ENCODE results near the gene ADGRA1.
A peak's percentile ranks its signal among the peaks of the same experiment; 100 is the strongest.

The ADGRA1 gene

DNA sequence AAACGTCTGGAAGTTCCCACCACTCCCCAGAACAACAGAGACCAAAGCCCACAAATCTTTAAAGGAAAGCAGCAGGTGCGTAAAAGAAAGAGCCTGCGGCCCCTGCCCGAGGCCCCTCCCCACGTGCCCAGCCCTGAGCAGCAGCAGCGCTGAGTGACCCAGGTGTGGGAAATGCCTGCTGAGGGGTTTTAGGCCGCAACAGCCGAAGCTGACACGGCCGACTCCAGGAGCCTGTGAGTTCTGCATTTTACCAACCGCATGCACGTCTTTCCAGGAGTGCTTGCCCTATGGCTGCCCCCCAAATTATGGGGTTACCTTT lies 70.7 kb downstream of the ADGRA1 start:
- CTCF ChIA-PET: interaction anchor here (1.6 kb wide), 1 partner anchor 15 kb away, joined by 5 read pairs; no protein-coding TSS in a partner anchor
- no peak overlapping the region for H3K4me3 ChIP-seq (ENCODE audit: low read depth, low read length)
- POLR2A ChIA-PET: no interaction called here
- no peak overlapping the region for H3K27ac ChIP-seq (ENCODE audit: extremely low read depth, low read depth, low read length)
- H3K36me3 ChIP-seq (ENCODE audit: control insufficient read depth in 2 of 2, insufficient read depth in 1 of 2, low read length in 2 of 2): peaks cover 0 to 13% of the 10 kb centered on the region in 2 experiments; a peak in 1 of 3 replicates
- peaks cover 5% of the 10 kb centered on the region for H3K4me1 ChIP-seq (ENCODE audit: control insufficient read depth, insufficient read depth, low read length)
- TF ChIP-seq ZNF626 (tag by site-specific recombination; IDR thresholded peaks at IDR 0.05) (no peak), ZNF16 (tag by site-specific recombination; IDR thresholded peaks at IDR 0.05; ENCODE audit: low read depth) (no peak), ZNF274 (IDR thresholded peaks at IDR 0.05; ENCODE audit: low read length) (no peak), ZNF274 (tag by site-specific recombination; IDR thresholded peaks at IDR 0.05; ENCODE audit: borderline replicate concordance) (no peak), ZNF707 (tag by site-specific recombination; IDR thresholded peaks at IDR 0.05) (no peak), ZNF2 (tag by site-specific recombination; IDR thresholded peaks at IDR 0.05) (no peak), ZNF610 (tag by site-specific recombination; IDR thresholded peaks at IDR 0.05; ENCODE audit: borderline replicate concordance) (no peak), HOXC10 (CRISPR knock-in tag; IDR thresholded peaks at IDR 0.05) (no peak), EGR2 (tag by site-specific recombination; IDR thresholded peaks at IDR 0.05; ENCODE audit: low read depth) (no peak), ZNF677 (tag by site-specific recombination; IDR thresholded peaks at IDR 0.05) (no peak)
- TF ChIP-seq, protein P1, sequence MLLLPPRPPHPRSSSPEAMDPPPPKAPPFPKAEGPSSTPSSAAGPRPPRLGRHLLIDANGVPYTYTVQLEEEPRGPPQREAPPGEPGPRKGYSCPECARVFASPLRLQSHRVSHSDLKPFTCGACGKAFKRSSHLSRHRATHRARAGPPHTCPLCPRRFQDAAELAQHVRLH (tag by site-specific recombination; IDR thresholded peaks at IDR 0.05): no peak
- TF ChIP-seq, protein P2, sequence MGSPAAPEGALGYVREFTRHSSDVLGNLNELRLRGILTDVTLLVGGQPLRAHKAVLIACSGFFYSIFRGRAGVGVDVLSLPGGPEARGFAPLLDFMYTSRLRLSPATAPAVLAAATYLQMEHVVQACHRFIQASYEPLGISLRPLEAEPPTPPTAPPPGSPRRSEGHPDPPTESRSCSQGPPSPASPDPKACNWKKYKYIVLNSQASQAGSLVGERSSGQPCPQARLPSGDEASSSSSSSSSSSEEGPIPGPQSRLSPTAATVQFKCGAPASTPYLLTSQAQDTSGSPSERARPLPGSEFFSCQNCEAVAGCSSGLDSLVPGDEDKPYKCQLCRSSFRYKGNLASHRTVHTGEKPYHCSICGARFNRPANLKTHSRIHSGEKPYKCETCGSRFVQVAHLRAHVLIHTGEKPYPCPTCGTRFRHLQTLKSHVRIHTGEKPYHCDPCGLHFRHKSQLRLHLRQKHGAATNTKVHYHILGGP (tag by site-specific recombination; IDR thresholded peaks at IDR 0.05): no peak
- H3K9me3 ChIP-seq (ENCODE audit: control insufficient read depth, insufficient read depth, low read depth, low read length): no peaks in the 10 kb centered on the region

DNA sequence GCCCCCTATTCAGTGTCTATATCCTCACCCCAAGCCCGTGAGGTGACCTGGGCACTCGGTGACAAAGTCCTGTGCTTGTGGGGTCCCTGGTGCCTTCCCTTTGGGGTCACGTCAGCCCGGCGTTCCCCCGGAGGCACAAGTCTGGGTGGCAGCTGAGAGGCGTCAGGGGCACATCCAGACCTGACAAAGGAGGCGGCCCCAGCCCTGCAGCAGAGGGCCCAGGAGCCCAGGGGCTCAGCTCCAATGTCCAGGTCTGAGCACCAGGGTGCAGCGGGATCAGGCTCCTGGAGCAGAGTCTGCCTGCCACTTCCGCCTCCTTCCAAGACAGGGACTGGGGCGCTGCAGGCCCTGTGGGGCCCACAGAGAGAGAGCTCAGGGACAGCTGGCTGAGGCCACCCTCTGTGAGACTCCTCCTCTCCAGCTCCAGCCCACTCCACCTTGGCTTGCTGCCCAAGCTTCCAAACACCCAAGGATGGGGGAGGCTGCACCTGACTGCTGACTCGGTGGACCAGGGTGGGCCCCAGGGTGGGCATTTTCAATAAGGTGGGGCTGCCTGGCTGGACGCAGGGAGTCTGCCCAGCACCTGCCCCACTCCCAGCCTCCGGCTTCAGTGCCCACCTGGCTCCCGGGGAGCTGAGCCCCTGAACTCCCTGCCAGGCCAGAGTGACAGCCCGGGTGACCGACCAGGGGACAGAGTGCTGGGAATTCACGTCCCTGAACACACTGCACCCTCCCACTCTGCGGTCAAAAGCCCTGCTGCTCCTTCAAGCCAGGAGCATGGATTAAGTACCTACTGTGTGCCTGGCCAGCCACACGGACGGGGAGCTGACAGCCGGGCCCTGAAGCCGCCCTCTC lies 71.3 kb downstream of the ADGRA1 start:
- Histone ChIP-seq H3K4me3 (ENCODE audit: low read depth, low read length) (no peak overlapping the region), H3K36me3 (ENCODE audit: control insufficient read depth in 2 of 2, insufficient read depth in 1 of 2, low read length in 2 of 2) (peaks cover 0 to 13% of the 10 kb centered on the region in 2 experiments; a peak in 1 of 3 replicates), H3K27ac (ENCODE audit: extremely low read depth, low read depth, low read length) (no peak overlapping the region), H3K4me1 (ENCODE audit: control insufficient read depth, insufficient read depth, low read length) (peaks cover 5% of the 10 kb centered on the region), H3K9me3 (ENCODE audit: control insufficient read depth, insufficient read depth, low read depth, low read length) (no peaks in the 10 kb centered on the region)
- CTCF ChIA-PET: interaction anchor here (1.6 kb wide), 1 partner anchor 15 kb away, joined by 5 read pairs; no protein-coding TSS in a partner anchor
- POLR2A ChIA-PET: interaction anchor here (1.3 kb wide), 1 partner anchor 13 kb away, joined by 4 read pairs; no protein-coding TSS in a partner anchor
- TF ChIP-seq ZNF600 (tag by site-specific recombination; IDR thresholded peaks at IDR 0.05): peak; percentile 58; the same call in 1 of the 2 replicates
- TF ChIP-seq ZNF701 (tag by site-specific recombination; IDR thresholded peaks at IDR 0.05): no peak
- no peak for TF ChIP-seq ZSCAN16 (tag by site-specific recombination; IDR thresholded peaks at IDR 0.05)
- no peak for TF ChIP-seq ZNF48 (tag by site-specific recombination; IDR thresholded peaks at IDR 0.05)
- TF ChIP-seq ZIC2 (tag by site-specific recombination; IDR thresholded peaks at IDR 0.05): peak; percentile 77
- TF ChIP-seq ZNF24 (tag by site-specific recombination; IDR thresholded peaks at IDR 0.05): no peak
- TF ChIP-seq ZFHX2 (tag by site-specific recombination; conservative IDR thresholded peaks at IDR 0.05): peak; percentile 80
- TF ChIP-seq SP2 (tag by site-specific recombination; IDR thresholded peaks at IDR 0.05): 0 out of 2 replicates have a peak, but pooled peaks have one; percentile 21
- TF ChIP-seq ZNF514 (tag by site-specific recombination; IDR thresholded peaks at IDR 0.05): no peak
- TF ChIP-seq ZNF785 (tag by site-specific recombination; IDR thresholded peaks at IDR 0.05): no peak
- peak; percentile 45; the same call in 1 of the 2 replicates for TF ChIP-seq EGR2 (tag by site-specific recombination; IDR thresholded peaks at IDR 0.05; ENCODE audit: low read depth)
- TF ChIP-seq ZBTB8A (tag by site-specific recombination; IDR thresholded peaks at IDR 0.05): peak; percentile 62
- peak; percentile 82 for TF ChIP-seq GLIS1 (tag by site-specific recombination; IDR thresholded peaks at IDR 0.05)
- peak; percentile 100 for TF ChIP-seq ZFP69B (tag by site-specific recombination; IDR thresholded peaks at IDR 0.05)
- TF ChIP-seq GLIS2 (tag by site-specific recombination; IDR thresholded peaks at IDR 0.05): peak; percentile 56; the same call in 1 of the 2 replicates
- 0 out of 2 replicates have a peak, but pooled peaks have one; percentile 17 for TF ChIP-seq ZNF423 (tag by site-specific recombination; IDR thresholded peaks at IDR 0.05)
- TF ChIP-seq, protein P3, sequence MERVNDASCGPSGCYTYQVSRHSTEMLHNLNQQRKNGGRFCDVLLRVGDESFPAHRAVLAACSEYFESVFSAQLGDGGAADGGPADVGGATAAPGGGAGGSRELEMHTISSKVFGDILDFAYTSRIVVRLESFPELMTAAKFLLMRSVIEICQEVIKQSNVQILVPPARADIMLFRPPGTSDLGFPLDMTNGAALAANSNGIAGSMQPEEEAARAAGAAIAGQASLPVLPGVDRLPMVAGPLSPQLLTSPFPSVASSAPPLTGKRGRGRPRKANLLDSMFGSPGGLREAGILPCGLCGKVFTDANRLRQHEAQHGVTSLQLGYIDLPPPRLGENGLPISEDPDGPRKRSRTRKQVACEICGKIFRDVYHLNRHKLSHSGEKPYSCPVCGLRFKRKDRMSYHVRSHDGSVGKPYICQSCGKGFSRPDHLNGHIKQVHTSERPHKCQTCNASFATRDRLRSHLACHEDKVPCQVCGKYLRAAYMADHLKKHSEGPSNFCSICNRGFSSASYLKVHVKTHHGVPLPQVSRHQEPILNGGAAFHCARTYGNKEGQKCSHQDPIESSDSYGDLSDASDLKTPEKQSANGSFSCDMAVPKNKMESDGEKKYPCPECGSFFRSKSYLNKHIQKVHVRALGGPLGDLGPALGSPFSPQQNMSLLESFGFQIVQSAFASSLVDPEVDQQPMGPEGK (tag by site-specific recombination; IDR thresholded peaks at IDR 0.05): peak; percentile 39; the same call in 1 of the 2 replicates
- no peak for TF ChIP-seq ZNF391 (tag by site-specific recombination; IDR thresholded peaks at IDR 0.05; ENCODE audit: borderline replicate concordance, low read depth)
